NOMO-1 treated with dmso at 0.1 percent for 144 hours (cell line): ENCODE measurements around the gene B3GAT1.

ENCODE experiments used
- DNase-seq: peaks from one replicate; lab custom pipeline; 2025; ENCODE audit not compliant: unreplicated experiment; lab: John Stamatoyannopoulos, UW

B3GAT1 gene

DNA sequence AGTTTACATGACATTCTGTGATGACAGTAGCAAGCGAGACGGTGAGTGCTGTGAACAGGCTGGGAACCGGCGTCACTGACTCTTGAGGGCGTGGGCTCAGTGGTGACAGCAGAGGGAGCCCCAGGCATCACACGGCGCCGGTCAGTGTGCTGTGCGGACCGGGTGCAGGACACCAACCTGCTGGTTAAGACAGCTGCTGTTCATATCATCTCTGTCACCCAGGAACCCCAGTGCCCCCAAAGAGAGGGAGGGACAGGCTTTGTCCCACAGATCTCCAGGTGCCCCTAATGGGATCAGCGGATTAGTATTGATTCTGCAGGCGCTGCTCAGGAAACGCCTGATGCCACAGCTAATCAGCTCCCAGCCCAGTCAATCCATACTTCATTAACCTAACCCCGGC, 18.4 kb downstream of the B3GAT1 start:
- DNase-seq: no peak

DNA sequence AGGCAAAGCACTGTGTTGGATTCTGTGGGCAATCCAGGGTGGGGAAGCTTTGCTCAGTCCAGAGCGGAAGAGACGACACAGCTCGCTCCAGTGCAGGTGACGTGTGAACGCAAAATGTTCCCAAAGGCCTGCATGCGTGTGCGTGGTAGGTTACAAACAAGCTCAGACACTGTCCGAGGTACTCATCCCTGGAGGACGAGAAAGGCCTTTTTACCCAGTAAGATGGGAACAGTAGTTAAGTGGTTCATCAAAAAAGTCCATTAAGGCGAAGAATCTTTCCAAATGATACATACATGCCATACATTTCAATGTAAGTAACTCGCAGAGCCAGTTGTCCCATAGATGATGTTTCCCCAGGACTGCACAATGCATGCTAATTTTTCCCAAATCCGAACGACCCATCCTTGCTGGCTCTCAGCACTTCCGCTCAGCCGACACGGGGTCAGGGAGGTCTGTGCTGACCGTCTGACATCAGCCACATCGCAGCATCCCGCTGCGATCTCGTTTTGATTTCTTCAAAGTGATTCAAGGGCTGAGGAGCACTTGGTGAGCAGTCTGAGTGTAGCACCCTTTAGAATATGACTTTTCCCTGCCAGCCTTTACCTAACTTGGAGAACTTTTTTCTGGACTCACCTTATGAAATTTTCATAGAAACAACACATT, 19.0 kb downstream of the B3GAT1 start:
- no peak for DNase-seq

DNA sequence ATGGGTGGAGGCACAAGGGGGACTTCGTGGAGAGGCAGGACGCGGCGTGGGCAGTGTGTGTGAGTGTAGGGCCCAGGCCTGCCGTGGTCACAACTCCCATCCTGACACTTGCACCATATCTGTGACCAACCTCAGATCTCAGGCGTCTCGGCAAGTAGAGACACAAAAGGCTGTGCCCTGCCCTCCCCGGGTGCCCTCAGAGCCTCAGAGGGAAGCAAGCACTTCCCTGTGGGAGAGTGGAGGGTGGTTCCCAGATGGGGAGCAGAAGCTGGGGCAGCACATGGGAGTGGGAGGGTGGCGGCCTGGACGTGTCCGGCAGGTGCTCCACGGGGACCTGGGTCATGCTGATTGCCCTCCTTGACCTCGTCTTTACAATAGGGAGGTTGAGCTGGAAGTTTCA, 20.4 kb downstream of the B3GAT1 start:
- DNase-seq: no peak

DNA sequence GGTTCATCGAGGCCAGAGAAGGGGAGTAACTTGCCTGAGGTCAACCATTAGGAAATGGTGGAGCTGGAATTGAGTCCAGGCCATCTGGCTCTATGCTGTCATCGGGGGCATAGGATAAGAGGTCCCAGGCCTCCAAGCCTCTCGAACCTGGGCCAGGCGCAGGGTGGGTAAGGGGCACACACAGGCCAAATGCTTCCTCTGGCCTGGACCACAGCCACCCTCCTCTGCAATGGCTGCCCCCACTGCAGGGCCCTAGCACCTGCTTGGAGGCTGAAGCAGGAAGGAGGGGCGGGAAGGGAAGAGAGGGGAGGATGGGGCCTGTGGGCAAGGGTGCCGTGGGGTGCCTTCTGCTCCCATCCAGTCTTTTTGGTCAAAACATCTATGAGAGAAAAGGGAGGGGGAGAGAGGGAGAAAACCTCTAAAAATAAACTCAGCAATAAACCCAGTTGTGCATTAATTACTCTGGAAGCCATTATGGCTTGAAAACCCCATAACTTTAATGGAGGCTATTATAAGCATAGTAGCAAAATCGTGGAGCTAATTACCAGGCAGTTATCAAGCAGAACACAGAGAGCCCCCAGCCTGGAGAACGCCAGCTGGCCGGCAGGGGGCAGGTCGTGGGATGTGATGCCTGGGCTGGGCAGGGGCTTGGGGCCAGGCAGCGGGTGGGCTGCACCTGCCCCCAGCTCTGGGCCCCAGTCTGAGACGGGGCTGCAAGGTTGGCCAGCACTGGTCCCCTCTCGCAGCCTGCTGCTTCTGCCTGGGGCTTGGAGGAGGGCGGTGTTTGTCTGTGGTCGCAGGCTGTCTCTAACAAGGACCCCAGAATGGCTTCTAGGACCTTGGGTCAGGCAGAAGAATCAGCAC, 21.1 kb downstream of the B3GAT1 start:
- DNase-seq: no peak

DNA sequence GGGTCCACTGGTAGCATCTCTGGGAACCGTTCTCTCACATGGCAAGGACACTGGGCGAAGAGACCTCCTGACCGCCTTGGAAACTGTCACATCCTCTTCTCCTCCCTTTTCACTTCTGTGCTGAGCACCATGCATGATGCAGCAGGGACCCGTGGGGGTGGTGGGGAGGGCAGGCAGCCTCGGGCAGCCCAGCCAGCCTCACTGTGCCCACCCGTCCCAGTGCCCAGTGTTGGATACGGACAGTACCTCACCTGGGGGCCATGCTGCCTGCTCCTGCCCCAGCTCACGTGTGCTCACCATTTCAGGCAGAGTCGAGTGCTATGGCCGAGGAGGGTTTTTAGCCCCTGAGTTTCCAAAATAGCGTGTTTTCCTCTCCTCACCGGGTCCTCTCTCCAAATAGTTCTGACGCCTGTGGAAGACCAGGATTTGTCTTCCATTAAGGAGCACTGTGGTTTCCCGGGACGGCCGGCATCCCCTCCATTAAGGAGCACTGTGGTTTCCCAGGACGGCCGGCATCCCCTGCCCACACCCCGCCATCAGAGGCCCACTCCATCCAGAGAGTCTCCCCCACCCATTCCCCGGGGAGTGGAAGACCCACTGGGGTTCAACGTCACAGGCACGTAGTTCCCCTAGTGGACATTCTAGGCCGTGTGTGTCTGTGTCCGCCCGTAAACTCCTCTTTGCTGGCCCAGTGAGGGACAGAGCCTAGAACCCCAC, 22.4 kb downstream of the B3GAT1 start:
- DNase-seq: no peak

DNA sequence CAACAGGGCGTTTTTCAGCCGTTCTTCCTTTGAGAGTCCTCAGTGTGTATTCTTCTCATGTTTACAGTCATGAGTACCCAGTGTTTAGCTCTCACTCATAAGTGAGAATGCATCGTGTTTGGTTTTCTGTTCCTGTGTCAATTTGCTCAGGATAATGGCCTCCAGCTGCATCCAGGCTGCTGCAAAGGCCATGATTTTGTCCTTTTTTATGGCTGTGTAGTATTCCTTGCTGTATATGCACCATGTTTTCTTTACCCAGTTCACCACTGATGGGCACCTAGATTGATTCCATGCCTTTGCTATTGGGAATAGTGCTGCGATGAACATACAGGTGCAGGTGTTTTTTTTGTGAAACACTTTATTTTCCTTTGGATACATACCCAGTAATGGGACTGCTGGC, 23.5 kb downstream of the B3GAT1 start:
- no peak for DNase-seq

DNA sequence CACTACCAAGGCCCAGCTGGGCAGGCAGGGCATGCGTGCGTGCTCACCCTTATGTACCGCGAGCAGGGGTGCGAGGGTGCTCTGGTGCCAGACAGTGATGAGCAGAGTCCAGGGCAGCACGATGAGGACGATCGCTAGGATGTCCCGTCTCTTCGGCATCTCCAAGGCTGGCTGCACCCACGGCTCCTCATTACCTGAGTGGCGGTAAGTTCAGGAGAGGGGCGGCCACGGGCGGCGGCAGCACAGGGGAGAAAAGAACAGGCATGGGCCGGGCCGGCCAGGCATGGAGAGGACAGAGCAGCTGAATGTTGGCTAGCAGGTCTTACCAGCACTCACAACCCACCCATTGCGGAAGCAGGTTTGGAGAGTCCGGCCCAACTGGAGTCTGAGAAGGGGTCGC, 24.5 kb downstream of the B3GAT1 start:
- DNase-seq: no peak

DNA sequence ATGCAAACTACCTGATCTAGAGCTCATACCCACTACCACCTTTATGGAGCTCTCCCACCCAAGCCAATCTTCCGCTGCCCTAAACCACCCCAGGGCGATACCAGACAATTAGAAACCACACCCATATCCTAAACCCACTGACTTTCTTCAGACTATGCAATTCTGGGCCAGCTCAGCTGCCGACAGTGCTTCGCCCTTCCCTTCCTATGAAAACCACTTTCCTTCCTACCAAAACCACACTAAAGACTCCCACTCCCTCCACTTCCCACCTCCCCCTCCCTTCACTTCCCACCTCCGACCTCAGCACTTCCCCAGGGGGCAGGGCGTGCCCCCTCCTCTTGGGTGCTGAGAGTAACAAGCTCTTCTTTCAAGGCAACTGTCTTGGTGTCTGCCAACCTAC, 25.1 kb downstream of the B3GAT1 start:
- DNase-seq: no peak

DNA sequence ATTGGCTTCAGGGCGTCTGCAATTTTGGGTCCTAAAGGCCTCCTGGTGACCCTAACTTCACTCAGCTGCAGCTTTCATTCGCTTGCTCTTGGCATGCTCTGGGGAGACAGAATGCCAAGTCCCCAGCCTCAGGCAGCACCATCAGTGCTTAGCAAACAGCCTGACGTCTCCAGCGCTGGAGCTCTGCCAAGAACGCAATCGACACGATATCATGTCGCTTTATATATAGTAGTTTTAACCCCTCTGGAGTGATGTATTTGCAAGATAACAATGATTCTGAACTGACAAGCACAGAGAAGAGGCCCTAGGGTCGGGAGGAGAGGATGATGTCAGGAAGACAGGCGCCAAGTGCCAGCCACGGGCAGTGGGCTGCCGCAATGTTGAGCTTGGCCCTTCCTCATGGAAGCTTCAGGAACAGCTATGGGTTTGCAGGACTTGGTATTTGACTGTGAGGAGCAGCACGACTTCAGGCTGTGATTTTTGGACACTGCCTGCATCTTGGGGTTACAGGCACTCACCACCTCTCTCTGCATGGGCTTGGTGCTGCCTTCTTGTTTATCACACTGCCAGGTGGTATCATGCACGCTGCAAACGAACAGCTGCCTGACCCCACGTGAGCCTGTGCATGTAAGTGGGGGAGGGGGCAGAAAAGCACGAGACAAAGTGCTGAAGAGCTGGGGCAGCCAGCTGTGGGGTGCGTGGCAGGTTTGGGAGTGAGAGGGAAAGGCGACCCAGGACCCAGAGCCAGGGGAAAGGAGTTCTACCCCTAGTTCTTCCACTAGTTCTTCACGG, 26.1 kb downstream of the B3GAT1 start:
- DNase-seq: no peak

DNA sequence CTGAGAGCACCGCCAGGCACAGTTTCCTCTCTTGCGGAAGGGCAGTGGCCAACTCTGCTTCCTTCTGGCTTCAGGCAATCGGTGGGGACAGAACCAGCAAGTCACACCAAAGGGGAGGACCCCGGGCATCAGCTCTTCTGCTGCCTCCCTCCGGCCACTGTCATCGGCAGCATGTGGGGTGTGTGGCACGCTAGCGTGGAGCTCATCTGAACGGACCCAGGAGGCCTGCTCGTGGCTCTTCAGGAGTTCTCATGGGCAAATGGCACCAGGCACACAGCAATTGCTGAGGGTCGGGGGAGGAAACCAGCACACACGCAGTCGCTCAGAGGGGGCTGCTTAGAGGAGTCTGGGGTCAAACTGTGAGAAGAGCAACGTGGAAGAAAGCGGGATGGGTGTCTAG, 26.9 kb downstream of the B3GAT1 start:
- DNase-seq: no peak

DNA sequence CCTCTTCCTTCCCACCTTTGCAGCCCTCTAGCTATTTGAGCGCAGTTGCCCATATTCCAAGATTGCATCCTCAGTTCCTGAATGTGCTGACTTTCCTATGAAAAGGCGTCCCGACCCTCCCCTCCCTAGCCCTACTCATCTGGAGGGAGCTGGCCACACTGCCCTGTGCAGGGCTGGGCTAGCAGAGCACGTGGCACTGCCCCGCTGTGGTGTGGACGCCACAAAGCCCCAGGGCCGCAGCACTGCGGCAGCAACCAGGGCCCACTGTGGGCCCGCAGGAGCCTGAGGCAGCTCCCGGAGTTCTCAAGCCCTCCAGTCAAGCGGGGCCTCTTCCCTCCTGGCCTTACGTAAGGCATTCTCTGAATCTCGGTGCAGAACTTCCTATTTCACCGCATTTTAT, 27.6 kb downstream of the B3GAT1 start:
- DNase-seq: no peak

DNA sequence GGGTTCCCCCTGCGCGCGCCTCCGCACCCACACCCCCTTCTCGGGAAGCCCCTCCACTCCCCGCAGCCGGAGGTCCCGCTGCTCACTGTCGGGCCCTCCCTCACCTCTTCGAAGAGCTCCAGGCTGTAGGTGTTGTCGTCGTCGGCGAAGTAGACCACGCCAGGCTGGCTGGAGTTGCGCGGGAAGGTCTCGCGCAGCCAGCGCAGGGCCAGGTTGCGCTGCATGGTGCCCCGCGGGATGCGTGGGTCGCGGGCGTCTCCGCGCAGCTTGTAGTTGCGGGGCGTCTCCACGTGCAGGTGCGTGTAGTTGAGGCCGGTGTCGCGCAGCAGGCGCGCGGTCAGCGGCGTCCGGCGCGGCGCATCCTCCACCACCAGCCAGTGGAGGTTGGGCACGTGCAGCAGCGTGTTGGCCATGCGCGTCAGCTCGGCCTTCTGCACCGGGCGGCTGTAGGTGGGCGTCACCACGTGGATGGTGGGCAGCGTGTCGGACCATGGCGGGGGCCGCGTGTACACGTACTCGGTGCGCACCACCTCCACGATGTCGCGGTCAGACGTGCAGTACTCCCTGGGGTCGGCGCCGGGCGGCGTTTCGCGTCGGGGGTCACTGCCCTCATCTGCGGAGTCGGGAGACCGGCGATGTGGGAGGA, 28.3 kb downstream of the B3GAT1 start:
- no peak for DNase-seq

DNA sequence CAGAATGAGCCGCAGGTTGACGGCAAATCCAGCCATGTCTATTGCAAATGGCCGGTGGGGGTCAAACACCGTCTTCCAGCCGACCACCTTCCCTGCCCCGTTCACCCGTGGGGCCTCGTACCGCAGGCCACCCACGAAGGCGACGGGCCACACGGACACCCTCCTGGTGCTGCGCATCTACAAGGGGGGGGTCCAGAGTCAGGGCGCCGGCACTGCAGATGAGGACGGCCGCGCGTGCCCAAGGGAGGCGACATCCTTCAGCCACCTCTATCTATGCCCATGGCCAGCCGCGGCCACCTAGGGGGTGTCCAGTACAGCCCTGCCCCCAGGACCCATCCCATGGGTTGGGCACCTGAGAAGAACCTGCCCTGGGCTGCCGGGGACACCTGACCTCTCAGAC, 29.2 kb downstream of the B3GAT1 start:
- DNase-seq: no peak

DNA sequence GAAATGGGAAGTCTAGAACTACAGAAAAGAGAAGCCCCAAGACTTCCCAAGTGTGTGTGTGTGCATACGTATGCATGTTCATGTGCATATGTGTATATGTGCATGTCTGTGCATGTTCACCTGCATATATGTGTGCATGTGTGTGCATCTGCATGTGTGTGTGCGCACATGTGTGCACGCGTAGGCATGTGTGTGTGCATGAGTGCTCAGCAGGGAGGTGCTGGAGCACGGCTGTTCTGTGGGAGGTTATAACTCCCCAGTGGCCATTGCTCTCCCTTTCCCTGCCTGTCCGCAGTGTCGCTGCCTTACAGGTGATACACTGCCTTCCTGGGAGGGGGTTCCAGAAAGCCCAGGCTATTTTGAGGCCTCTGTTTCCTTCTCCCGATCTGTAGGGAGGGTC, 29.8 kb downstream of the B3GAT1 start:
- no peak for DNase-seq

DNA sequence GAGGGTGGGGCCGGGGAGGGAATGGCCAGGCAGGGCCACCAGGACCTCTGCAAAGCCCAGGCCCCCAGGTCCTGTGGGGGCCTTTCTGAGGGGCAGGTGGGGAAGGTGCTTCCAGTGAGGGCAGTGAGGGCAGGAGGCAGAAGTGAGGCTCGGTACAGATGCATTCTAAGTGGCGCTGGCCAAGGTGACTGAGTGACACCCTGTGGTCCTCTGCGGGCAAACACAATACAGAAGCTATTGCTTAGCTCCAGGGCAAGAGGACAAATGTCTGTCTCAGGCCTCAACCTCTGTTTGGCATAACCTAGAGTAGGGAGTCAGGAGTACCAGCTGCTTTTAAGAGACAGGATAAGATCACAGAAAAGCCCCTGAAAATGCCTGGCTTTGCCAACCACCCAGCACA, 31.3 kb downstream of the B3GAT1 start:
- DNase-seq: no peak

DNA sequence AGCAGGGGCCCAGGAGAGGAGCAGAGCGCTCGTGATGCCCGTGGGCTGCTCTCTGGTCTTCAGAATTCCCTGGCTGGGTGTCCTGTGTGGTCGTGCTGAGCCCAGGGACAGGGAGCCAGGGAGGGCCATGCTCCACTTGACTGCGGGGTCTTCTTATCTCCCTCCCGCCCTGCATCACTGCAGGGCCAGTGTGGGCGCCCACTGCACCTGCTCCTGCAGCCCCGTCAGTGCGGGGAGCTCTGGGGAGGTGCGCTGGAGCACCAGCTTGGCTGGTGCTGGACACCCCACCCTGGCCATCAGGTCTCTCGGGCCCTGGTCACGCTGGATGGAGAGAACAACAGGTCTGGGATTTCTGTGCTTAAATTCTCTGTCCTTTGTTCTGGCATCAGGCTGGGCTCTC, 31.8 kb downstream of the B3GAT1 start:
- no peak for DNase-seq

DNA sequence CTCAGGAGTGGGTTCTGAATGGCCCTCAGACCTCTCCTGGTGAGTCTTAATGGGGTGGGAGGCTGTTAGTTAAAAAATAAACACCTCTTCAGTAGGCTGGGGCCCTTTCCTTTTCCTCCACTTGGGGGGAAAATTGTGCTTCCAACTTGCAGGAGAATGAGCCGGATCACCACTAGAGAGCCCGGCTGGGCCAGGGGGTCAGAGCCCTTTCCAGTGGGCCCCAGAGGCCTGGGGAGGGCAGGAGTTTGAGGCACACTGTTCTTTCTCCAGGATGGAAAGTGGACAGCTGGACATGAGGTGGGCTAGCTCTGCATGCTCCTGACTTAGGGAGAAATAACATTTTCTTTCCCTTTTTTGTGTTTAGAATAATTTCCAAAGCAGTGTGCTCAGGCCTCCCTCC, 32.8 kb downstream of the B3GAT1 start:
- no peak for DNase-seq

DNA sequence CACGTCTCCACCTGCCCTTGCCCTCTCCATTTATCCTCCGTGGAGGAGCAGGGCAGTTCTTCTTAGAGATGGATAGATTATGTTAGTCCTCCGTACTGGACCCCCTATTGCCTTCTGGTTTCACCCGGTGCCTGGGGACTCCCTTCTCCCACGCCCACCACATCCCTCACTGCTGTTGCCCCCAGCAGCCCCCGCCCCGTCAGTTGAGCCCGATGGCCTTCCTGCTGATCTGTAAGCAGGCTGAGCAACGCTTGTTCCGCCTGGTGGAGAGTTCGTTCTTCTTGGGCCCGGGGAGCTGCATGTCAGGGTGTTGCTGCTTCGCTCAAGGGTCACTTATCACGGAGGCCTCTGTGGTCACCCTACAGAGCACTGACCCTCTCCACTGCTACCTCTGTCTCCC, 34.2 kb downstream of the B3GAT1 start:
- no peak for DNase-seq

DNA sequence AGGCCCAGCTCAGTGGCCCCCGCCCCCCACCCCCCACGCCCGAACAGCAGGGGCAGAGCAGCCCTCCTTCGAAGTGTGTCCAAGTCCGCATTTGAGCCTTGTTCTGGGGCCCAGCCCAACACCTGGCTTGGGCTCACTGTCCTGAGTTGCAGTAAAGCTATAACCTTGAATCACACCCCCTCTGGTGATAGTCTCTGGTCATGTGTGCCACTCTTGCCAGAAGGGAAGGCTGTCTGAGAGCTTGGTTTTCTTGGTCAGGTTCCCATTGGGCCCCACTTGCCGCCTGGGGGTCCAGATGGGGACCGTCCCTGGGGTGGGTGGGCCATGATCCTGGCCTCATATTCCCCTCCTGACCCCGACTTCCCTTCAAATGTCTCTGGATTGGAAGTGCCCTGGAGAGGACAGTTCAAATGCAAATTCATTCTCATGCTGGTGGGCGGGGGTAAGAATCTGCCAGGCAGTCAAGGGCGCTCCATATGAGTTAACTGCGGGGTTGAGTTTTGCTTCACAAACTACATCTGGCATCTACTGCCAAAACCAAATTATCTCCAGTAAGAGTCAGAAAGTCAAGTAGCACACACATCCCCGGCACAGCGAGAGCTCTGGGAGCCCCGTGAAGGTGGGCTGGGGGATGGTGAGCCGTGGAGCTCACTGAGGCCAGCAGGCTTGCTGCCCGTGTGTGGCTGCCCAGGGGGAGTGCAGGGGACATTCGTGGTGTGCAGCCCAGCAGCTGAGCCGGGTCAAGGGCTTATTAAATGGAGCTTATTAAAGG, 35.7 kb downstream of the B3GAT1 start:
- DNase-seq: no peak
